Cerebellar nuclear complex (tissue), 1 donor: ENCODE results near the gene TBX19.

ENCODE experiments used
- DNase-seq, 2 experiments: peaks; one replicate each; lab custom pipeline; 2025; lab: John Stamatoyannopoulos, UW

TBX19 gene

GRCh38 chr1:168281603-168282325, 1.1 kb downstream of the TBX19 start:
- no peak for DNase-seq

- no peak for DNase-seq
Observed at GRCh38 chr1:168285521-168285790, 4.8 kb downstream of the TBX19 start.

GRCh38 chr1:168285971-168286927, 5.6 kb downstream of the TBX19 start:
- no peak for DNase-seq

GRCh38 chr1:168287237-168287664, 6.6 kb downstream of the TBX19 start:
- no peak for DNase-seq

- no peak for DNase-seq
Observed at GRCh38 chr1:168288311-168289052, 7.8 kb downstream of the TBX19 start.

- no peak for DNase-seq
Observed at GRCh38 chr1:168291222-168291837, 10.7 kb downstream of the TBX19 start.

GRCh38 chr1:168293356-168293755, 12.7 kb downstream of the TBX19 start:
- DNase-seq = no peak

GRCh38 chr1:168295411-168296114, 14.9 kb downstream of the TBX19 start:
- DNase-seq = no peak

GRCh38 chr1:168297019-168297730, 16.5 kb downstream of the TBX19 start:
- DNase-seq = no peak

- DNase-seq = no peak
Observed at GRCh38 chr1:168298446-168298845, 17.8 kb downstream of the TBX19 start.

GRCh38 chr1:168300626-168301025, 19.9 kb downstream of the TBX19 start:
- DNase-seq = no peak

GRCh38 chr1:168301664-168302320, 21.1 kb downstream of the TBX19 start:
- no peak for DNase-seq

GRCh38 chr1:168303716-168304540, 23.3 kb downstream of the TBX19 start:
- no peak for DNase-seq

- no peak for DNase-seq
Observed at GRCh38 chr1:168304865-168305264, 24.2 kb downstream of the TBX19 start.

GRCh38 chr1:168312718-168313604, 32.3 kb downstream of the TBX19 start:
- DNase-seq = no peak

- no peak for DNase-seq
Observed at GRCh38 chr1:168316142-168316541, 35.5 kb downstream of the TBX19 start.

GRCh38 chr1:168317309-168317708, 36.6 kb downstream of the TBX19 start:
- no peak for DNase-seq

GRCh38 chr1:168319691-168320090, 39.0 kb downstream of the TBX19 start:
- no peak for DNase-seq
